ENCODE results near the gene FRS2. TPM values are rescaled to one million over a fixed set of nuclear protein-coding genes. Genes with fewer than 3 reads are reported as not detected.

The FRS2 gene
- total and polyA plus RNA-seq, 9 of the 15 experiments (the other 6 are each of a cell fraction or from before 2014, with no cell fraction given) = 1.0 to 9.1 (median 6.0) TPM

- POLR2A ChIA-PET = interaction anchor here (1.3 kb wide), 1 partner anchor 17 kb away, joined by 5 read pairs; no protein-coding TSS in a partner anchor
- Histone ChIP-seq H3K27me3 (ENCODE audit: control insufficient read depth in 2 of 2, insufficient read depth in 2 of 2, low read length in 2 of 2) (no peaks in the 10 kb centered on the region), H3K4me2 (ENCODE audit: insufficient read depth, low read length) (no peak overlapping the region), H3K9ac (ENCODE audit: insufficient read depth in 1 of 2, low read depth in 2 of 2, low read length in 2 of 2) (no peak overlapping the region), H3K9me3 (replicated peaks; ENCODE audit: control insufficient read depth, insufficient read depth, low read depth, low read length) (no peaks in the 10 kb centered on the region), H4K20me1 (replicated peaks; ENCODE audit: control insufficient read depth, insufficient read depth, low read length) (no peaks in the 10 kb centered on the region), H3K4me1 (replicated peaks in 1 of 2; ENCODE audit: control insufficient read depth in 2 of 2, insufficient read depth in 2 of 2, low read length in 2 of 2) (no peaks in the 10 kb centered on the region), H3K9me1 (ENCODE audit: control insufficient read depth, insufficient read depth, low read length) (no peaks in the 10 kb centered on the region), H3K36me3 (ENCODE audit: control insufficient read depth, insufficient read depth, low read length) (no peaks in the 10 kb centered on the region), H3K27ac (ENCODE audit: extremely low read depth, low read depth, low read length) (no peak overlapping the region), H3K79me2 (ENCODE audit: control insufficient read depth, insufficient read depth, low read length) (peaks cover 47% of the 10 kb centered on the region; the same call in 2 of the 3 replicates), H3K4me3 (no peak overlapping the region), H2AFZ (ENCODE audit: low read depth, low read length) (no peak overlapping the region)
- in situ Hi-C loops (cut with MboI) = no loop called here
- BruUV-seq (replicated peaks) = no TSS peak
- ATAC-seq (no peak), DNase-seq (ENCODE audit: extremely low read depth in 1 of 4, low spot score in 3 of 4) (no peak), FAIRE-seq (no peak)
- CTCF ChIA-PET (ENCODE audit: low intra/inter-chr PET ratio) = no interaction called here
- intact Hi-C loops (cut with micrococcal nuclease) = no loop called here
- WGBS (ENCODE audit: insufficient coverage, low coverage, missing lambda C conversion rate) = 53% methylated on average over 1 of the region's 1 CpG
- TF ChIP-seq FOSL1 (tag; conservative IDR thresholded peaks at IDR 0.05) = no peak
- TF ChIP-seq, protein P1, sequence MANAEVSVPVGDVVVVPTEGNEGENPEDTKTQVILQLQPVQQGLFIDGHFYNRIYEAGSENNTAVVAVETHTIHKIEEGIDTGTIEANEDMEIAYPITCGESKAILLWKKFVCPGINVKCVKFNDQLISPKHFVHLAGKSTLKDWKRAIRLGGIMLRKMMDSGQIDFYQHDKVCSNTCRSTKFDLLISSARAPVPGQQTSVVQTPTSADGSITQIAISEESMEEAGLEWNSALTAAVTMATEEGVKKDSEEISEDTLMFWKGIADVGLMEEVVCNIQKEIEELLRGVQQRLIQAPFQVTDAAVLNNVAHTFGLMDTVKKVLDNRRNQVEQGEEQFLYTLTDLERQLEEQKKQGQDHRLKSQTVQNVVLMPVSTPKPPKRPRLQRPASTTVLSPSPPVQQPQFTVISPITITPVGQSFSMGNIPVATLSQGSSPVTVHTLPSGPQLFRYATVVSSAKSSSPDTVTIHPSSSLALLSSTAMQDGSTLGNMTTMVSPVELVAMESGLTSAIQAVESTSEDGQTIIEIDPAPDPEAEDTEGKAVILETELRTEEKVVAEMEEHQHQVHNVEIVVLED (CRISPR knock-in tag; IDR thresholded peaks at IDR 0.05) = no peak
- TF ChIP-seq NELFE (IDR thresholded peaks at IDR 0.05; ENCODE audit: insufficient read depth, insufficient read length) = no peak
- no peak for TF ChIP-seq TAF15 (IDR thresholded peaks at IDR 0.05; ENCODE audit: low read depth, low read length)
Observed at GRCh38 chr12:69500631-69501030, 30.4 kb downstream of the FRS2 start.

Data from K562 (cell line).